Liver (tissue), 3 donors: ENCODE results near the gene MEGF6.

Source experiments
- ATF3 ChIP-seq: IDR thresholded peaks from 2 replicates; pipeline ENCODE4 v1.6.1; 2016; ENCODE audit warnings: antibody characterized with exemption
- EGR1 ChIP-seq, 2 donors: IDR thresholded peaks; 2 replicates each; pipeline ENCODE4 v1.6.1; 2016 to 2018; ENCODE audit warnings: antibody characterized with exemption in 2 of 2, low read depth in 2 of 2
- FOXA1 ChIP-seq: IDR thresholded peaks from 2 replicates; pipeline ENCODE4 v1.6.1; 2016; ENCODE audit warnings: antibody characterized with exemption
- GABPA ChIP-seq, 2 donors: IDR thresholded peaks in 1 of 2; conservative IDR thresholded peaks in 1 of 2; 2 replicates each; pipeline ENCODE4 v1.6.1; 2016; ENCODE audit warnings: antibody characterized with exemption in 2 of 2, mild to moderate bottlenecking in 1 of 2, moderate library complexity in 1 of 2
- NR2F2 ChIP-seq: IDR thresholded peaks from 2 replicates; pipeline ENCODE4 v1.6.1; 2016; ENCODE audit warnings: antibody characterized with exemption
- RAD21 ChIP-seq, 2 donors: IDR thresholded peaks; 2 replicates each; pipeline ENCODE4 v1.6.1; 2016; ENCODE audit warnings: antibody characterized with exemption in 2 of 2, mild to moderate bottlenecking in 2 of 2
- SP1 ChIP-seq: IDR thresholded peaks from 2 replicates; pipeline ENCODE4 v1.6.1; 2018; ENCODE audit warnings: antibody characterized with exemption, mild to moderate bottlenecking
- TAF1 ChIP-seq: conservative IDR thresholded peaks from 2 replicates; pipeline ENCODE4 v1.6.1; 2016; ENCODE audit warnings: antibody characterized with exemption, mild to moderate bottlenecking
- YY1 ChIP-seq: IDR thresholded peaks from 2 replicates; pipeline ENCODE4 v1.6.1; 2016; ENCODE audit warnings: antibody characterized with exemption, mild to moderate bottlenecking
- TF ChIP-seq, protein P1 (sequence below): fragments of 150-350 bp; IDR thresholded peaks from 2 replicates; pipeline ENCODE4 v1.5.1; 2017; ENCODE audit warnings: improper control_type of control experiment, low read depth, low read length; ENCODE audit not compliant: missing input control
- TF ChIP-seq, protein P2 (sequence below): IDR thresholded peaks from 2 replicates; pipeline ENCODE4 v1.6.1; 2016; ENCODE audit warnings: antibody characterized with exemption, mild to moderate bottlenecking
- TF ChIP-seq, protein P3 (sequence below): IDR thresholded peaks from 2 replicates; pipeline ENCODE4 v1.6.1; 2016; ENCODE audit warnings: antibody characterized with exemption
- TF ChIP-seq, protein P4 (sequence below): IDR thresholded peaks from 2 replicates; pipeline ENCODE4 v1.6.1; 2016; ENCODE audit warnings: antibody characterized with exemption
- donor health status: healthy.
- donor health status: healthy.

DNA sequence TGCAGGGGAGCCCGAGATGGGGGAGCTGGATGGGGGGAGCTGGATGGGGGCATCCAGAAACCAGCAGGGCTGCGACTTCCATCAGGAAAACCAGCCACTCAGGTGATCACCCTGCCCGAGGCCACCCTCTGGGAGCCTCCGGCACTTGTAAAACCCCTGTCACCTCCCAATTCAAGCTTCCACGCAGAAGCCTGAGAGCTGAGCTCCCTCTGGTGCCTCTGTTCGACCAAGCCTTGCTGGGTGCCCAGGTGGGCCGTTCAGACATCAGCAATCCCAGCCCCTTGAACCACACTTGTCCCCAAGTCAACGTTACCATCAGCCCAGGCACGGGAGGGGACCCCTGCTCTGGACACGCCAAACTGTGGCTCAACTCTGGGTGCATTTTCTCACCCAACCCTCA, 59.6 kb downstream of the MEGF6 start:
- TF ChIP-seq, protein P1, sequence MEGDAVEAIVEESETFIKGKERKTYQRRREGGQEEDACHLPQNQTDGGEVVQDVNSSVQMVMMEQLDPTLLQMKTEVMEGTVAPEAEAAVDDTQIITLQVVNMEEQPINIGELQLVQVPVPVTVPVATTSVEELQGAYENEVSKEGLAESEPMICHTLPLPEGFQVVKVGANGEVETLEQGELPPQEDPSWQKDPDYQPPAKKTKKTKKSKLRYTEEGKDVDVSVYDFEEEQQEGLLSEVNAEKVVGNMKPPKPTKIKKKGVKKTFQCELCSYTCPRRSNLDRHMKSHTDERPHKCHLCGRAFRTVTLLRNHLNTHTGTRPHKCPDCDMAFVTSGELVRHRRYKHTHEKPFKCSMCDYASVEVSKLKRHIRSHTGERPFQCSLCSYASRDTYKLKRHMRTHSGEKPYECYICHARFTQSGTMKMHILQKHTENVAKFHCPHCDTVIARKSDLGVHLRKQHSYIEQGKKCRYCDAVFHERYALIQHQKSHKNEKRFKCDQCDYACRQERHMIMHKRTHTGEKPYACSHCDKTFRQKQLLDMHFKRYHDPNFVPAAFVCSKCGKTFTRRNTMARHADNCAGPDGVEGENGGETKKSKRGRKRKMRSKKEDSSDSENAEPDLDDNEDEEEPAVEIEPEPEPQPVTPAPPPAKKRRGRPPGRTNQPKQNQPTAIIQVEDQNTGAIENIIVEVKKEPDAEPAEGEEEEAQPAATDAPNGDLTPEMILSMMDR: no peak
- no peak for TF ChIP-seq GABPA (IDR thresholded peaks at IDR 0.05 in 1 of 2, conservative IDR thresholded peaks at IDR 0.05 in 1 of 2)
- TF ChIP-seq NR2F2: no peak
- TF ChIP-seq YY1: no peak
- no peak for TF ChIP-seq TAF1
- TF ChIP-seq, protein P2, sequence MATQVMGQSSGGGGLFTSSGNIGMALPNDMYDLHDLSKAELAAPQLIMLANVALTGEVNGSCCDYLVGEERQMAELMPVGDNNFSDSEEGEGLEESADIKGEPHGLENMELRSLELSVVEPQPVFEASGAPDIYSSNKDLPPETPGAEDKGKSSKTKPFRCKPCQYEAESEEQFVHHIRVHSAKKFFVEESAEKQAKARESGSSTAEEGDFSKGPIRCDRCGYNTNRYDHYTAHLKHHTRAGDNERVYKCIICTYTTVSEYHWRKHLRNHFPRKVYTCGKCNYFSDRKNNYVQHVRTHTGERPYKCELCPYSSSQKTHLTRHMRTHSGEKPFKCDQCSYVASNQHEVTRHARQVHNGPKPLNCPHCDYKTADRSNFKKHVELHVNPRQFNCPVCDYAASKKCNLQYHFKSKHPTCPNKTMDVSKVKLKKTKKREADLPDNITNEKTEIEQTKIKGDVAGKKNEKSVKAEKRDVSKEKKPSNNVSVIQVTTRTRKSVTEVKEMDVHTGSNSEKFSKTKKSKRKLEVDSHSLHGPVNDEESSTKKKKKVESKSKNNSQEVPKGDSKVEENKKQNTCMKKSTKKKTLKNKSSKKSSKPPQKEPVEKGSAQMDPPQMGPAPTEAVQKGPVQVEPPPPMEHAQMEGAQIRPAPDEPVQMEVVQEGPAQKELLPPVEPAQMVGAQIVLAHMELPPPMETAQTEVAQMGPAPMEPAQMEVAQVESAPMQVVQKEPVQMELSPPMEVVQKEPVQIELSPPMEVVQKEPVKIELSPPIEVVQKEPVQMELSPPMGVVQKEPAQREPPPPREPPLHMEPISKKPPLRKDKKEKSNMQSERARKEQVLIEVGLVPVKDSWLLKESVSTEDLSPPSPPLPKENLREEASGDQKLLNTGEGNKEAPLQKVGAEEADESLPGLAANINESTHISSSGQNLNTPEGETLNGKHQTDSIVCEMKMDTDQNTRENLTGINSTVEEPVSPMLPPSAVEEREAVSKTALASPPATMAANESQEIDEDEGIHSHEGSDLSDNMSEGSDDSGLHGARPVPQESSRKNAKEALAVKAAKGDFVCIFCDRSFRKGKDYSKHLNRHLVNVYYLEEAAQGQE: no peak
- TF ChIP-seq EGR1 (IDR thresholded peaks at IDR 0.05; ENCODE audit: low read depth in 2 of 2): no peak
- TF ChIP-seq ATF3: no peak
- no peak for TF ChIP-seq RAD21 (IDR thresholded peaks at IDR 0.05)
- TF ChIP-seq SP1: no peak
- TF ChIP-seq, protein P3, sequence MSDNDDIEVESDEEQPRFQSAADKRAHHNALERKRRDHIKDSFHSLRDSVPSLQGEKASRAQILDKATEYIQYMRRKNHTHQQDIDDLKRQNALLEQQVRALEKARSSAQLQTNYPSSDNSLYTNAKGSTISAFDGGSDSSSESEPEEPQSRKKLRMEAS: no peak
- TF ChIP-seq, protein P4, sequence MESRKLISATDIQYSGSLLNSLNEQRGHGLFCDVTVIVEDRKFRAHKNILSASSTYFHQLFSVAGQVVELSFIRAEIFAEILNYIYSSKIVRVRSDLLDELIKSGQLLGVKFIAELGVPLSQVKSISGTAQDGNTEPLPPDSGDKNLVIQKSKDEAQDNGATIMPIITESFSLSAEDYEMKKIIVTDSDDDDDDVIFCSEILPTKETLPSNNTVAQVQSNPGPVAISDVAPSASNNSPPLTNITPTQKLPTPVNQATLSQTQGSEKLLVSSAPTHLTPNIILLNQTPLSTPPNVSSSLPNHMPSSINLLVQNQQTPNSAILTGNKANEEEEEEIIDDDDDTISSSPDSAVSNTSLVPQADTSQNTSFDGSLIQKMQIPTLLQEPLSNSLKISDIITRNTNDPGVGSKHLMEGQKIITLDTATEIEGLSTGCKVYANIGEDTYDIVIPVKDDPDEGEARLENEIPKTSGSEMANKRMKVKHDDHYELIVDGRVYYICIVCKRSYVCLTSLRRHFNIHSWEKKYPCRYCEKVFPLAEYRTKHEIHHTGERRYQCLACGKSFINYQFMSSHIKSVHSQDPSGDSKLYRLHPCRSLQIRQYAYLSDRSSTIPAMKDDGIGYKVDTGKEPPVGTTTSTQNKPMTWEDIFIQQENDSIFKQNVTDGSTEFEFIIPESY: no peak
- no peak for TF ChIP-seq FOXA1
